Tibial nerve (tissue), 4 donors: ENCODE data around the gene SDK1. TPM values are rescaled to one million over a fixed set of nuclear protein-coding genes. Genes with fewer than 3 reads are reported as not detected.
"Not testable (repeated sequence)": the region's sequence is repeated elsewhere in the genome, so short reads cannot be mapped to it uniquely, and the experiment has no call there.

Experiments used
- DNase-seq, 2 donors: peaks; one replicate each; pipeline ENCODE4 v3.0.0-alpha.2; 2019; ENCODE audit warnings: low spot score in 2 of 2
- H3K27ac ChIP-seq, 4 donors: fragments of 200-600 bp; sonication (generic) in 3 of 4; one replicate each; pipeline ENCODE4 v1.5.1; 2017 to 2019; ENCODE audit warnings: mild to moderate bottlenecking in 1 of 4
- H3K27me3 ChIP-seq, 2 donors: fragments of 200-600 bp; sonication (generic) in 1 of 2; one replicate each; pipeline versions ENCODE4 v1.5.1 to v1.6.0; 2017 to 2019
- H3K36me3 ChIP-seq, 3 donors: fragments of 200-600 bp; sonication (generic); one replicate each; pipeline ENCODE4 v1.5.1; 2018 to 2019
- H3K4me1 ChIP-seq, 4 donors: fragments of 200-600 bp; sonication (generic) in 3 of 4; one replicate each; pipeline ENCODE4 v1.5.1; 2017 to 2019
- H3K4me3 ChIP-seq, 4 donors: fragments of 200-600 bp; sonication (generic) in 3 of 4; one replicate each; pipeline ENCODE4 v1.5.1; 2017 to 2019; ENCODE audit warnings: mild to moderate bottlenecking in 1 of 4, moderate library complexity in 1 of 4
- H3K9me3 ChIP-seq, 4 donors: fragments of 200-600 bp; sonication (generic) in 3 of 4; one replicate each; pipeline ENCODE4 v1.5.1; 2017 to 2019
- CTCF ChIP-seq, 5 experiments: fragments of 200-600 bp in 3 of 5; fragments of 450-650 bp in 2 of 5; sonication (generic) in 3 of 5; IDR thresholded peaks; one replicate each; pipeline ENCODE4 v1.5.1; 2016 to 2019; ENCODE audit warnings: antibody characterized with exemption in 5 of 5, mild to moderate bottlenecking in 3 of 5, moderate library complexity in 2 of 5
- EP300 ChIP-seq, 2 donors: sonication (generic); formaldehyde crosslinking; IDR thresholded peaks; one replicate each; pipeline ENCODE4 v1.6.1; 2017; ENCODE audit warnings: antibody characterized with exemption in 2 of 2, mild to moderate bottlenecking in 1 of 2
- POLR2A ChIP-seq, 2 donors: fragments of 450-650 bp; IDR thresholded peaks; one replicate each; pipeline ENCODE4 v1.6.1; 2017; ENCODE audit warnings: antibody characterized with exemption in 2 of 2, mild to moderate bottlenecking in 2 of 2, moderate library complexity in 2 of 2
- WGBS, 2 donors: methylation state at CpG; one replicate each; pipeline ENCODE4 v1.1.5; 2018; 5-methylcytosine and 5-hydroxymethylcytosine counted together
- total RNA-seq, 4 donors: library from RNA; depleted of rRNA; stranded (reverse); fragments of >200 nt; gene quantifications; one replicate each; pipeline ENCODE4 v1.1.0, GENCODE V29; 2016

Gene SDK1
- total RNA-seq, 4 donors from 2014 or later, result 8.2 to 16.2 (median 12.9) TPM

- TF ChIP-seq EP300 (IDR thresholded peaks at IDR 0.05) (no peak), POLR2A (IDR thresholded peaks at IDR 0.05) (no peak), CTCF (IDR thresholded peaks at IDR 0.05) (no peak)
- no peak for DNase-seq
- Histone ChIP-seq H3K36me3 (no peaks in the 10 kb centered on the region), H3K27ac (peak overlapping the region in 2 of 4 donors; percentile 80), H3K4me1 (peaks cover 0 to 8% (median 2%) of the 10 kb centered on the region in 4 donors), H3K9me3 (no peaks in the 10 kb centered on the region), H3K27me3 (no peaks in the 10 kb centered on the region), H3K4me3 (no peak overlapping the region)
- 96 to 97% methylated on average over 1 of the region's 1 CpG for WGBS, 2 donors
These were observed 452.8 kb downstream of the SDK1 start for GRCh38 chr7:3753868-3754267.

GRCh38 chr7:3754493-3755341 is 453.7 kb downstream of the SDK1 start:
- Histone ChIP-seq H3K27me3 (no peaks in the 10 kb centered on the region), H3K4me3 (peak overlapping the region in 2 of 4 donors; percentile 5 to 38), H3K27ac (peak overlapping the region; percentile 29 to 80 (median 58)), H3K4me1 (peaks cover 0 to 8% (median 2%) of the 10 kb centered on the region in 4 donors), H3K9me3 (no peaks in the 10 kb centered on the region), H3K36me3 (no peaks in the 10 kb centered on the region)
- 17 to 24% methylated on average over 15 of the region's 15 CpGs for WGBS, 2 donors
- TF ChIP-seq POLR2A (IDR thresholded peaks at IDR 0.05) (no peak), EP300 (IDR thresholded peaks at IDR 0.05) (no peak), CTCF (IDR thresholded peaks at IDR 0.05) (no peak)
- DNase-seq, result no peak

- not testable (repeated sequence) for H3K4me1 ChIP-seq, DNase-seq, H3K9me3 ChIP-seq, H3K4me3 ChIP-seq, H3K27me3 ChIP-seq, H3K36me3 ChIP-seq
- H3K27ac ChIP-seq, result peak overlapping the region in 2 of 4 donors; percentile 29 to 80
- 90 to 92% methylated on average over 8 of the region's 8 CpGs for WGBS, 2 donors
These were observed 454.9 kb downstream of the SDK1 start for GRCh38 chr7:3755778-3756453.

- no peak overlapping the region for H3K27ac ChIP-seq
- no peak for TF ChIP-seq CTCF (IDR thresholded peaks at IDR 0.05)
- no peak for TF ChIP-seq EP300 (IDR thresholded peaks at IDR 0.05)
- TF ChIP-seq POLR2A (IDR thresholded peaks at IDR 0.05), result no peak
- WGBS, 2 donors, result 85 to 88% methylated on average over 3 of the region's 3 CpGs
These were observed 456.0 kb downstream of the SDK1 start for GRCh38 chr7:3757059-3757458.

GRCh38 chr7:3760651-3761050 is 459.6 kb downstream of the SDK1 start:
- WGBS, 2 donors, result 41 to 42% methylated on average over 5 of the region's 5 CpGs

More at GRCh38 chr7:3757059-3757458, 456.0 kb downstream of the SDK1 start:
- no peak for DNase-seq
- H3K4me1 ChIP-seq, result peaks cover 0 to 11% (median 2%) of the 10 kb centered on the region in 4 donors
- no peak overlapping the region for H3K4me3 ChIP-seq
- no peaks in the 10 kb centered on the region for H3K27me3 ChIP-seq
- H3K9me3 ChIP-seq, result no peaks in the 10 kb centered on the region
- no peaks in the 10 kb centered on the region for H3K36me3 ChIP-seq

More at GRCh38 chr7:3760651-3761050, 459.6 kb downstream of the SDK1 start:
- Histone ChIP-seq H3K27me3 (no peaks in the 10 kb centered on the region), H3K36me3 (no peaks in the 10 kb centered on the region), H3K9me3 (no peaks in the 10 kb centered on the region), H3K27ac (no peak overlapping the region), H3K4me3 (no peak overlapping the region), H3K4me1 (peaks cover 0 to 5% (median 0%) of the 10 kb centered on the region in 4 donors)
- TF ChIP-seq EP300 (IDR thresholded peaks at IDR 0.05) (no peak), CTCF (IDR thresholded peaks at IDR 0.05) (no peak), POLR2A (IDR thresholded peaks at IDR 0.05) (no peak)
- no peak for DNase-seq
